HG02840 (cell line): ENCODE data around the gene EFCAB10.
A peak's percentile ranks its signal among the peaks of the same experiment; 100 is the strongest.
"Not testable (repeated sequence)": the region's sequence is repeated elsewhere in the genome, so short reads cannot be mapped to it uniquely, and the experiment has no call there.

Experiments
- ATAC-seq: cut with Tn5 transposase; IDR thresholded peaks from one replicate; pipeline ENCODE4 v1.9.1; 2021; ENCODE audit warnings: mild to moderate bottlenecking, moderate library complexity, moderate number of reproducible peaks; ENCODE audit not compliant: unreplicated experiment, low FRiP score

The EFCAB10 gene

GRCh38 chr7:105599551-105599950 is 18.3 kb upstream of the EFCAB10 start:
- no peak for ATAC-seq

DNA sequence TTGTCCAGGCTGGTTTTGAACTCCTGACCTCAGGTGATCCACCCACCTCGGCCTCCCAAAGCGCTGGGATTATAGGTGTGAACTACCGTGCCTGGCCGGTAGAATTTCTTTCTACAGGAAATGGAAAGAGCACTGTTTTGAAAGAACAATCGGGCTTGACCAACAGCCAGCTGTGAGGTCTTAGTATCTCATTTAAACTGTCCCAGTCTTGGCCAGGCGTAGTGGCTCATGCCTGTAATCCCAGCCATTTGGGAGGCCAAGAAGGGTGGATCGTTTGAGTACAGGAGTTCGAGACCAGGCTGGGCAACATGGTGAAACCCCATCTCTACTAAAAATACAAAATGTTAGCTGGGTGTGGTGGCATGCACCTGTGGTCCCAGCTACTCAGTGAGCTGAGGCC is 17.8 kb upstream of the EFCAB10 start:
- ATAC-seq = not testable (repeated sequence)

GRCh38 chr7:105596866-105597265 is 15.6 kb upstream of the EFCAB10 start:
- no peak for ATAC-seq

DNA sequence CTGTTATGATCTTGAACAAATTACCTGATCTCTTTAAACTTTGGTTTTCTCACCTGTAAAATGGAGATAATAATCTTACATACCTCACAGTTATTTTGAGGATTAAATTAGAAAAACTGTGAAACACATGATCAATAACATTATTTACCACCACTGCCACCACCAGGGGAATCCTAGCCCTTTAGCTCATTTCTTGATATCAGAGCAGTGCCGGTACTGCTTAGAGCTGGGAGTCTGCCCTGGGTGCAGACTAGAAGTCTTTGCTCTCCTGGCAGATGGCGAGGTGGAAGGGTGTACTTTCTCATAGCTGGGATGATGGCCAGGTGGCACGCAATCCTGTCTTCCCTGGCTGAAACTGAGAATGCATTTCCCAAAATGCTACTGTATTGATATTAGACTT is 12.7 kb upstream of the EFCAB10 start:
- no peak for ATAC-seq

DNA sequence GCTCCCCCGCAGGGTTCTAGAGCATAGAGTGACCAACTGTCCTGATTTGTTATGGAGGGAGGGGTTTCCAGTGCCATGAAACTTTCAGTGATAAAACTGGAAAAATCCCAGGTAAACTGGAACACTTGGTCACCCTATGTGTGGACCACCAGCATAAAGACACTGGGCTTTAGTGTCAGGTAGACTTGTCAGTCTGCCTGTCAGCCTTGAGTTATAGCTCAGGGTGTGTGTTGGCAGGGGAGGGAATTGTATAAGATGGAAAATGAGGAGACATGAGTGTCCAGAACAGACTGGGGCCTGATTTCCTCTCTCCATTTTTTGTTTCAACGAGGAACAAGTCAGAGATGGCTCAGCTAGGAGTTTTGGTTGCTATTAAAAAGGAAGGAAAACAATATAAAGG is 10.2 kb upstream of the EFCAB10 start:
- no peak for ATAC-seq

- ATAC-seq = no peak
Measured at GRCh38 chr7:105590793-105591192, 9.5 kb upstream of the EFCAB10 start.

DNA sequence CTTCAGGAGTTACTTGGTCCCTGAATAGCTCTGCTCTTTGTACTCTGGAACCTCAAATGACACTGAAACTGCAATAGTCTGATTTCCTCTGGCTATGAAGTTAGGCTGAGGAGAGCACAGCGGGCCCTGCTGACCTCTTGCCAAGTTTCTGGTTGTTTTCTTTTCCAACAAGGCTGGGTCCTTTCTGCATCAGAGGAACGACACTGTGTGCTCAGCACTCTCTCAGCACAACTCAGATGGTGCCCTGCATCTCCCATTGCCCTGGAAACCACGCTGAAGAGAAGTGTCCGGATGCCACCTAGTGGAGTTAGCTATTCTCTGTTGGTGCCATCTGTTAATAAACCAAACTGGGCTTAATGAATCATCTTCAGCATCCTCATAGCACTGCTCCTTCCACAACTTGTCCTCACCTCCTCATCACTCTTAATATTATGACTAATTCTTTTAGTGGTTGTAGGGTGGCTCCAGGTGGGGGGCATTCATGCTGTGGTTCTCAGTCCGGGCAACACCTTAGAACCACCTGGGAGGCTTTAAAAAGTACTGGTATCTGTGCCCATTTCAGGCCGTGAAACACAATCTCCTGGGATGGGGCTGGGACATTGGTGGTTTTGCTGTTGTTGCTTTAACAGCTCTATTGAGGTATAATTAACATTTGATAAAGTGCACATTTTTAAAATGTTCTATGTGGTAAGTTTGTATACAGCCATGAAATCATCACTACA is 8.2 kb upstream of the EFCAB10 start:
- peak; percentile 57 for ATAC-seq

- ATAC-seq = no peak
Measured at GRCh38 chr7:105587909-105588635, 6.8 kb upstream of the EFCAB10 start.

GRCh38 chr7:105585850-105586500 is 4.7 kb upstream of the EFCAB10 start:
- no peak for ATAC-seq

- no peak for ATAC-seq
Measured at GRCh38 chr7:105584165-105584564, 2.9 kb upstream of the EFCAB10 start.

GRCh38 chr7:105583061-105583460 is 1.8 kb upstream of the EFCAB10 start:
- ATAC-seq = no peak

DNA sequence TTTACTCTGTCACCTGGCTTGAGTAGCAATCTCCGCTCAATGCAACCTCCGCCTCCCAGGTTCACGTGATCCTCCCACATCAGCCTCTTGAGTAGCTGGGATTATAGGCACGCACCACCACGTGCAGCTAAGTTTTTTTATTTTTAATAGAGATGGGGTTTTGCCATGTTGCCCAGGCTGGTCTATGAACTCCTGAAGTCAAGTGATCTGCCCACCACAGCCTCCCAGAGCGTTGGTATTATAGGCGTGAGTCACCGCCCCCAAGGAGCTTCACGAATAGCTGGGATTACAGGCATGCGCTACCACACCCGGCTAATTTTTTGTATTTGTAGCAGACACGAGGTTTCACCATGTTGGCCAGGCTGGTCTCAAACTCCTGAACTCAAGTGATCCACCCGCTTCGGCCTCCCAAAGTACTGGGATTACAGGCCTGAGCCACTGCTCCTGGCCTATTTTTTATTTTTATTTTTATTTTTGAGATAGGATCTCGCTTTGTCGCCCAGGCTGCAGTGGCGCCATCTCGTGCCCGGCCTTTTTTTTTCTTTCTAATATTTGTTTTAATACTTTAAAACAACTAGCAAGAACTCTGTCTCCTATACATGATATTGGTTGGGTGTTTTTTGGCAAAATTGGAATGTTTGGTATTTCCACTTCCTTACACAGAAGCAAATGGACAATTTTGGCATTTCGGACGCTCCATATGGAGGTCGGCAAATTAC is 1.1 kb downstream of the EFCAB10 start:
- ATAC-seq = no peak

DNA sequence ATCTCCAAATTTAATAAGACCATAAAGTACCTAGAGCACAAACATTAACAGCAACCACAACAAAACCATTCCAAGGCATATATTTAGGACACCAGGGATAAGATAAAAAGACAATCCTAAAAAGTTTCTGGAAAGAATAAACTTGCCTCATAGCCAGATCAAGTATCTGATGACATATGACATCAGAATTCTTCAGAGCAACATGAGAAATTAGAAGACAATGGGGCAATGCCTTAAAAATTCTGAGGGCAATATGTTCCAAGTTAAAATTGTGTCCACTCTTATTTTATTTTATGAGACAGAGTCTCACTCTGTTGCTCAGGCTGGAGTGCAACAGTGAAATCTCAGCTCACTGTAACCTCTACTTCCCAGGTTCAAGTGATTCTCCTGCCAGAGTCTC is 2.8 kb downstream of the EFCAB10 start:
- ATAC-seq = no peak

- ATAC-seq = no peak
Measured at GRCh38 chr7:105577251-105577650, 4.0 kb downstream of the EFCAB10 start.

DNA sequence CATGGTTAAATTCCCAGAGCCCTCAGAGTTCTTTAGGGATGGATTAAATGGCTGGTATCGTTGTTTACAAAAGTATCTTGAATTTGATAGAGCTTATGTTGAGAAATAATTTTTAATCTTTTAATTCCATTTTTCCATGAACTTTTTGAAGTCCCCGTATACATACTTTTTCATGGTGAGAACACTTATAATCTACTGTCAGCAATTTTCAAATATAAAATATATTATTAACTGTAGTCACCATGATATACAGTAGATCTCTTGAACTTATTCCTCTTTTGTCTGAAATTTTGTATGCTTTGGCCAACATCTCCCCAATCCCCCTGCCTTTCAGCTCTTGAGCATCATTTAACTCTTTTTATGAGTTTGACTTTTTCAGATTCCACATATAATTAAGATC is 9.4 kb downstream of the EFCAB10 start:
- ATAC-seq = no peak

DNA sequence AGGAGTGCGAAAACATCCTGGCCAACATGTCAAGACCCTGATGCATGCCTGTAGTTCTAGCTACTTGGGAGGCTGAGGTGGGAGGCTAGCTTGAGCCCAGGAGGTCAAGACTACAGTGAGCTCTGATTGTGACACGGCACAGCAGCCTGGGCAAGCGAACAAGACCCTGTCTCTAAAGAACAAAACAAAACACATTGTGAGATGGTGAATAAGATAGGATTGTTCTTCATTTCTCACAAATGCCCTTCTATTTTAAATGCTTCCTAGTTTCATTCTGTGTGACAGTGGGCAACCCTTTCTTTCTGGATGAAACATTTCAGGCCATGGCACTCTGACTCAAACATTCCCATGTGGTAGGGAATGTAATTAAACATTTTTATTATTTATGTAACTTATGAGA is 13.5 kb downstream of the EFCAB10 start:
- no peak for ATAC-seq

- ATAC-seq = no peak
Measured at GRCh38 chr7:105567024-105567423, 14.3 kb downstream of the EFCAB10 start.

- ATAC-seq = no peak
Measured at GRCh38 chr7:105565190-105565589, 16.1 kb downstream of the EFCAB10 start.

- no peak for ATAC-seq
Measured at GRCh38 chr7:105559926-105560325, 21.4 kb downstream of the EFCAB10 start.

GRCh38 chr7:105538339-105538738 is 43.0 kb downstream of the EFCAB10 start:
- no peak for ATAC-seq
